ENCODE data around the gene RHBDL1. TPM values are rescaled to one million over a fixed set of nuclear protein-coding genes. Genes with fewer than 3 reads are reported as not detected.

RHBDL1 gene
- 1 to 10 TPM in 1 of 4 donors, under 1 TPM in 2, not detected in 1; 0.38 to 1.1 (median 0.57) TPM for total RNA-seq

DNA sequence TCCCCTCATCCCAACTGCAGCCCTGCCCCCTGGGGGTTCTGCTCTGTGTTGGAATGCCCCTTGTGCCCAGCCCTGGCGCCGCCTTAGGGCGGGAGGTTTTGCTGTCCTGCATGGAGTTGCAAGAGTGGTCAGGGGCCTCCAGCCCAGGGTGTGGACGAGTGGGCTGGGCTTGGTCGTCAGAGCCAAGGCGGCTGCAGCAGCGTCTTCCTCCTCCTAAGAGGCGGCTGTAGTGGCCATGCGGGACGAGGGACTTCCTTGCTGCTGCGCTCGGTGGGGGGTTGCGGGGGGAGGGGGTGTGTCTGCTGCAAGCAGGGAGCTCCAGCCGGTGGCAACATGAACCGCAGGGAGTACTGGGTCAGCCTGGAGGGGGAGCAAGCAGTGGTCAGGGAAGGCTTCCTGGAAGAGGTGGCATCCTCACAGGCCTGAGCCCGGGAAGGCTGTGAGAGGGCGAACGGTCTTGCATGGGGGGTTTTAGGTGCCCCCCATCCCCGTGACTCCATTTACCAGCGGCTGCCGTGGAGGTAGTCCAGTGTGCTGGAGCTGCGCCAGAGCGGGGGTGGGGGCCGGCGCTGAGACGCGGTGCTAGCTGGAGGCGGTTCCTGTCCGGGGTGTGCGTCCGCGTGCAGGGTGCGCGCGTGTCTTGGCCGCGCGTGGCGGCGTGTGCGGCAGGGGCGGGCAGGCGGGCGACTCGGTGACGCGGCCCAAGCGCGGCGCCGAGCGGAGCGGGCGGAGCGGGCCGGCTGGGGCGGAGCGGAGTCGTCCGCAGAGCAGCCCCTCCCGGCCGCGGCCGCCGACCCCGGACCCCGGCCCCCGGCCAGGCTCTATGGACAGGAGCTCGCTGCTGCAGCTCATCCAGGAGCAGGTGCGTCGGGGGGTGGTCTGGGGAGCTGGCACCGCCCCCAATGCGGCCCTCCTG, at the start of gene RHBDL1:
RHBDL1 (plus strand) TSS at position 704 of the 916 bp plus-strand sequence; CDS start at position 824, 120 bp downstream.
- peaks cover 28 to 66% (median 40%) of the 10 kb centered on the region in 3 donors for H3K4me1 ChIP-seq
- H3K27ac ChIP-seq, result peak within 1 kb of the TSS in 3 of 4 donors; percentile 20 to 42 (median 34)
- peak within 1 kb of the TSS in 3 of 4 donors; percentile 19 to 63 (median 40) for H3K4me3 ChIP-seq
- 13 to 20% methylated on average over 3 to 5 of the region's 73 CpGs for WGBS, 2 donors
- intact Hi-C loops (cut with DNase I), result no loop called here
- H3K9me3 ChIP-seq, result no peaks in the 10 kb centered on the region
- peaks cover 29 to 44% (median 32%) of the 10 kb centered on the region in 3 donors for H3K36me3 ChIP-seq
- TF ChIP-seq, protein P1, sequence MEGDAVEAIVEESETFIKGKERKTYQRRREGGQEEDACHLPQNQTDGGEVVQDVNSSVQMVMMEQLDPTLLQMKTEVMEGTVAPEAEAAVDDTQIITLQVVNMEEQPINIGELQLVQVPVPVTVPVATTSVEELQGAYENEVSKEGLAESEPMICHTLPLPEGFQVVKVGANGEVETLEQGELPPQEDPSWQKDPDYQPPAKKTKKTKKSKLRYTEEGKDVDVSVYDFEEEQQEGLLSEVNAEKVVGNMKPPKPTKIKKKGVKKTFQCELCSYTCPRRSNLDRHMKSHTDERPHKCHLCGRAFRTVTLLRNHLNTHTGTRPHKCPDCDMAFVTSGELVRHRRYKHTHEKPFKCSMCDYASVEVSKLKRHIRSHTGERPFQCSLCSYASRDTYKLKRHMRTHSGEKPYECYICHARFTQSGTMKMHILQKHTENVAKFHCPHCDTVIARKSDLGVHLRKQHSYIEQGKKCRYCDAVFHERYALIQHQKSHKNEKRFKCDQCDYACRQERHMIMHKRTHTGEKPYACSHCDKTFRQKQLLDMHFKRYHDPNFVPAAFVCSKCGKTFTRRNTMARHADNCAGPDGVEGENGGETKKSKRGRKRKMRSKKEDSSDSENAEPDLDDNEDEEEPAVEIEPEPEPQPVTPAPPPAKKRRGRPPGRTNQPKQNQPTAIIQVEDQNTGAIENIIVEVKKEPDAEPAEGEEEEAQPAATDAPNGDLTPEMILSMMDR (IDR thresholded peaks at IDR 0.05), result no peak
- no peak for TF ChIP-seq POLR2A (IDR thresholded peaks at IDR 0.05)
- peaks cover 0 to 33% (median 0%) of the 10 kb centered on the region in 4 donors for H3K27me3 ChIP-seq
- no peak for DNase-seq

DNA sequence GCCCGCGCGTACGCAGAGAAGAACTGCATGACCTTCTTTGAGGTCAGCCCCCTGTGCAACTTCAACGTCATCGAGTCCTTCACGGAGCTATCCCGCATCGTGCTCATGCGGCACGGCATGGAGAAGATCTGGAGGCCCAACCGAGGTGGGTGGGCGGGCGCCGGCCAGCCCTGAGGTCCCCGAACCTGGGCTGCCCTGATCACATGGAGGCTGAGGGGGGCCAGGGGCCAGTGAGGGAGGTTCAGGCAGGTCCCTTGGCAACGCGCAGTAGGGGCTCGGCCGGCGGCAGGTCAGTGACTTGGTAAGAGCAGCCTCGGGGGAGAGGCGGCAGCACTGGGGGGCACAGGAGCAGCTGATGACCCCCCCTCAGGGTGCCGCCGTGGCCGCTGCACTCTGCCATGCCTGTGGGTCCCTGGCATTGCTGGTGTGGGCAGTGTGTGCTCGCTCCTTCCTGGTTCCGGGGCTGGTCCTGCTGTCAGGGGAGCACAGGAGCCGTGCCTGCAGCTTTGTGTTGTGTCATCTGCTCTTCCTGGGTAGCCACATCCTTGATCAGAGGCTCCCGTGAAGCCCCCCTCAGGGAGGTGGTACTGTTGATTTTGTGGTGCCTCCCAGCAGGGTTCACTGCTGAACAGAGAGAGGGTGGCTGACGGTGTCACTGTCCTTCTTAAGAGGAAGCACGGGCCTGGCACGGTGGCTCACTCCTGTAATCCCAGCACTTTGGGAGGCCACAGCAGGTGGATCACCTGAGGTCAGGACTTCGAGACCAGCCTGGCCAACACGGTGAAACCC, 49.3 kb upstream of the RHBDL1 start:
- H3K27me3 ChIP-seq, result no peaks in the 10 kb centered on the region
- 78 to 94% methylated on average over 3 to 20 of the region's 35 CpGs for WGBS, 2 donors
- peak overlapping the region in 2 of 4 donors; percentile 28 to 44 for H3K27ac ChIP-seq
- no peak for DNase-seq
- intact Hi-C loops (cut with DNase I), result no loop called here
- peaks cover 6 to 47% (median 9%) of the 10 kb centered on the region in 3 donors for H3K36me3 ChIP-seq
- no peak overlapping the region for H3K4me3 ChIP-seq
- TF ChIP-seq, protein P1 (IDR thresholded peaks at IDR 0.05), result no peak
- no peak for TF ChIP-seq POLR2A (IDR thresholded peaks at IDR 0.05)
- H3K4me1 ChIP-seq, result peaks cover 26 to 58% (median 26%) of the 10 kb centered on the region in 3 donors
- no peaks in the 10 kb centered on the region for H3K9me3 ChIP-seq

- no peak for DNase-seq
- no peak overlapping the region for H3K4me3 ChIP-seq
- whole genome bisulfite sequencing, 2 donors, result 55 to 84% methylated on average over 21 to 22 of the region's 29 CpGs
- peaks cover 6 to 46% (median 9%) of the 10 kb centered on the region in 3 donors for H3K36me3 ChIP-seq
- H3K9me3 ChIP-seq, result no peaks in the 10 kb centered on the region
- TF ChIP-seq, protein P1 (IDR thresholded peaks at IDR 0.05), result no peak
- no peak for TF ChIP-seq POLR2A (IDR thresholded peaks at IDR 0.05)
- no peaks in the 10 kb centered on the region for H3K27me3 ChIP-seq
- H3K27ac ChIP-seq, result peak overlapping the region in 2 of 4 donors; percentile 28 to 44
- H3K4me1 ChIP-seq, result peaks cover 20 to 55% (median 29%) of the 10 kb centered on the region in 3 donors
- intact Hi-C loops (cut with DNase I), result no loop called here
These were observed 48.6 kb upstream of the RHBDL1 start for GRCh38 chr16:626787-627453.

- Histone ChIP-seq H3K27ac (no peak overlapping the region), H3K36me3 (peaks cover 6 to 51% (median 9%) of the 10 kb centered on the region in 3 donors)
- DNase-seq, result no peak
These were observed 47.8 kb upstream of the RHBDL1 start for GRCh38 chr16:627454-628239.

More at GRCh38 chr16:627454-628239, 47.8 kb upstream of the RHBDL1 start:
- Histone ChIP-seq H3K9me3 (no peaks in the 10 kb centered on the region), H3K27me3 (no peaks in the 10 kb centered on the region), H3K4me1 (peaks cover 20 to 47% (median 29%) of the 10 kb centered on the region in 3 donors), H3K4me3 (no peak overlapping the region)
- no CpG with 5 or more reads among the region's 50 CpGs for WGBS, 2 donors
- intact Hi-C loops (cut with DNase I), result no loop called here
- no peak for TF ChIP-seq POLR2A (IDR thresholded peaks at IDR 0.05)

Measured in esophagus squamous epithelium (tissue), 5 donors.